GM19455 (cell line): ENCODE measurements around the gene KIAA1755.

Experiments
- ATAC-seq: cut with Tn5 transposase; IDR thresholded peaks from one replicate; pipeline ENCODE4 v1.9.1; 2021; ENCODE audit not compliant: unreplicated experiment

Gene KIAA1755

DNA sequence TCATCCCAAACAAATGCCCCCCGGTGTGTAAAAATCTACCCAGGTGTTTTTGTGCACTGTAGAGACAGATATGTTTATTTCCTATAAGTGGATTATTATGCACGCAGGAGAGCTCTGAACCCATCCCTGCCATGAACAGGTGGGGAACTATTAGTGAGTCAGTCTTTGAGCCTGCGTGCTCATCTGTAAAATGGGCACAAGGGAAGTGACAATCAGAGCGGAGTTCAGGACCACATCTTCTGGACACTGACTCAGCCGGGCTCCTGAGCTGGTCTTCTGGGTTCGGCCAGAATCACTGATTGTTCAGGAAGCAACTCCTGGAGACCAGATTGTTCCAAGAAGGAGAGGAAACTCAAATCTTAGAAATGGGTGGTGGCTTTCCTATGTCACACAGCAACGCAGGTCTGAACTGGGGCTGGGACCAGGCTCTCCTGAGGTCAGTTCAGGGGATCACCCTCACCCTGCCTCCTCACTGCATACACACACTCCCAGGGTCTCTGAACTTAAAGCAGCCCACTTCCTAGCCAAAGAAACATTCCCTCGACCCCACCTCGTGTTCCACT, 68.1 kb downstream of the KIAA1755 start:
- ATAC-seq: no peak

DNA sequence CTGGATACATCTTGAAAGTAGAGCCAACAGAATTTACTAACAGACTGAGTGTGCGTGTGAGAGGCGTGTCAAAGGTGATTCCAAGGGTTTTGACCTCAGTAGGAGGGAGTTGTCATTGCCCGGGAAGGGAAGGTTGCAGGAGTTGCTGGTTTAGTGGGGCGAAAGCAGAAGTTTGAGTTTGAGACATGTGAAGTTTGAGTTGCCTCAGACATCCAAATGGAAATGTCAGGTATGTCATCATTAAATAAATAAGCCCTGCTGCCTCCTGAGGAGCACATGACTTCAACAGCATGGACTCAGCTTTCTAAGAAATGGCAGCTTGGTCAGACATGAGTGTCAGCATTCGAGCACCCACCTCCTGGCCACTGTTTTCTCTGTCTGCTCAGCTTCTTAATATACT, 68.9 kb downstream of the KIAA1755 start:
- no peak for ATAC-seq

DNA sequence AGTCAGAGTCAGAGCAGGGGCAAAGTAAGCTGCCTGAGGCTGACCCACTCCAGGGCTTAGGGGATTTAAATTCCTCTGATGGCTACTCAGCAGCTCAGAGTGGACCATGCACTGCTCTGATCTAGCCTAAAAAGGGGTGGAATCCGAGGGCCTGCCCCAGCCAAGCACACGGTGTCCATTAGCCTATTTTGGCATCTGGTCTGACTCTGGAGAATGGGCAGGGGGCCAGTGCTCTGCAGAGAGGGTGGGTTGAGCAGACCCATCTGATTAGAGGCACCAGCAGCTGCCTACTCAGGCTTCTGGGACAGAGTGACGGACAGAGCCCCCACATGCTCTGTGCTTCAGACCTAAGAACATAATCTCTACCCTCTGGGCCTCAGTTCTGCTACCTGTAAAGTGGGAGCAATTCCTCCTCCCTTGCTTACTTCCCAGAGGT, 69.6 kb downstream of the KIAA1755 start:
- no peak for ATAC-seq

DNA sequence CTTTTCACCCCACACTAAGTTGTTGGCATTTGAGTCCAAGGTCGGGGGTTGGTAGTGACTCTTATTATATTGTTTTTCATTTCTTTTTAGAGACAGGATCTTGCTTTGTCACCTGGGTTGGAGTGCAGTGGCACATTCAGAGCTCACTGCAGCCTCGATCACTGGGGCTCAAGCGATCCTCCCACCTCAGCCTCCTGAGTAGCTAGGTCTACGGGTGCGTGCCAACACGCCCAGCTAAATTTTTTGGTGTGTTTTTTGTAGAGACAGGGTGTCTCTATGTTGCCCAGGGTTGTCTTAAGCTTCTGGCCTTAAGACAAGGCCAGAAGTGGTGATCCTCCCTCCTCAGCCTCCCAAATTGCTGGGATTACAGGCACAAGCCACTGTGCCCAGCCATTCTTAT, 70.4 kb downstream of the KIAA1755 start:
- no peak for ATAC-seq

DNA sequence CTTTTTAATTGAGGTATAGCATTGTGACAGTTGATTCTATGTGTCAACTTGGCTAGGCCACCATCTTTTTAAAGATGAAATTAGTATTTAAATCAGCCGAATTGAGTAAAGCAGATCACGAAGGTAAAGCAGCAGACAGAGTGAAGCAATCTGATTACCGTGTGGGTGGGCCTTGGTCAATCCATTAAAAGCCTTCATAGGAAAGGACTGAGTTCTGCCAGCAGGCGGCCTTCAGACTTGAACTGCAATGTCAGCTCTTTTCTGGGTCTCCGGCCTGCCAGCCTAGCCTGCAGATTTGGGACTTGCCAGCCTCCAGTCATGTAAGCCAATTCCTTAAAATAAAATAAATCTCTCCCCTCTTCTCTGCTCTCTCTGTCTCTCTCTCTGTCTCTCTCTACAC, 73.0 kb downstream of the KIAA1755 start:
- no peak for ATAC-seq

DNA sequence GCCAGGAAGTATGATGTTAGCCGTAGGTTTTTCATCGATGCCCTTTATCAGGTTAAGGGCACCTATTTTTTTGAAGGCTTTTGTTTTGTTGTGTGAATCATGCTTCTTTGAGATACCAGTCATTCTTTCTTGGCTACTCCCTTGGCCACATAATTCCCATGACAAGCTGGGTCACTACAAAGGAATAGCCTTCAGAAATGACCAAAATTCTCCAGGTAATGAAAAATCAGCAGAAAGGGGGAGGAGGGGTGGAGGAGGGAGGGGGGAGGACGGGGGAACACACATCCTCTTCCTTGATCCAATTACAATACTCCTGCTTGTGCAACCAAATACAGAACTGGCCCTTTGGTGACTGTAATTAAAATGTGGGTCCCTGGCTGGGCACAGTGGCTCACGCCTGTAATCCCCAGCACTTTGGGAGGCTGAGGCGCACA, 73.7 kb downstream of the KIAA1755 start:
- ATAC-seq: no peak

DNA sequence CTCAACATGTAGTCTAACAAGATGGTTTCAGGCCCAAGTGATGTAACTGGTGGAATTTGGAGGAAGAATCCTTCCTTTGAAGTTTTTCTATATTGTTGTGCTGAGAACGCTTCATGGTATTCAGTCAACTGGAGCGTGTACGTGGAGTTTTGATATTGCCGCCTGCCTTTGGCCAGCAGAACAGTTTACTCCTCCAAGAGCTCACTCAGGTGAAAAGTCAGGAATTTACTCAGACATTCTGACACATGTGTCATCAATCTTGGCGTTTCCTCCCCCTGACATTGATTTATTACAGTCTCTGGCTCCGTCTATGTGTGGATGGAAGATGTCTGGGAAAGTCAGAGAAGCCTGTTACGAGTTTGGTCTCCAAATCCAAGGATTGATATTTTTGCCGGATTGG, 76.4 kb downstream of the KIAA1755 start:
- ATAC-seq: no peak

DNA sequence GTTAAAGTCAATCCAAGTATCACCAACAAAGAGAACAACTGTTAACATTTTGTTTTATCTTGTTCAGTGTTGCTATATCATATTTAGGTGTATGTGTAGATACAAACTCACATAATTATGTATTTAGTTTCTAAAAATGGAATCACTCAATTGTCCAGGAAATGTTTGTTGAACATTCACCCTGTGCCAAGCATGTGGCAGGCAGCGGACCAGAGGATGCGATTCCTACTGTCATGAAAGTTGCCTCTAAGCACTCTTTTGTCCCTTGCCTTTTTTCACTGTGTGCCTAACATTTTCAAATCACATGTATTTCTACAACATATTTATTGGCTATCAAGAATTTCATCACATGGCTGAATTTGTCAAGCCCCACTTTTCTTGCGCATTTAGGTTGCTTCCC, 78.6 kb downstream of the KIAA1755 start:
- no peak for ATAC-seq

DNA sequence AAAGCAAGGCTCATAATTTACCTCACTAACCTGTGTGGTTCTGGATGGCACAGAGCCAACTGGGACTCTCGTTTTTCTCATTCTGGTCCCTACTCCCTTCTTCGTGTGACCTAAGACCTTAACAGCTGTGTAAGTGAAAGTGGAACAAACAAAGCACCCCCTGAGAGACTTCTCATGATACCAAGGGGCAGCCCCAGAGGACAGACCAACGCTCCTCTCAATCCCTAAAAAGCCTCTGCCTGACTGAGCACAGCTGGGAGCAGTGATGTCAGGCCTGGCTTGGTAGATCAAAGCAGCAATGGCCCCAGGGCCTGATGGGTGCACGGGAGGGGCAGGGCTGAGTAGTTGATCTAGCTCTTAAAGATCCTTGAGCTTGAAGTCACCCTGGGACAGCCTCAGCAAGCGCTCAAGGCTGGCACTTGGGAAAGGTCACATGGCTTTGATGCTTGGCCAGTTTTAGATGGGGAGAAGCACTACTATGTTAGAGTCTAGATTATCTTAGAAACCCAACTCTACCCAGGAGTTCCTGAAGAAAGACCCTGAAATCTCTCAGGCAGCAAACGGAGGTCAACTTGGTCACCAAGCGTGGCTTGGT, 79.2 kb downstream of the KIAA1755 start:
- no peak for ATAC-seq

DNA sequence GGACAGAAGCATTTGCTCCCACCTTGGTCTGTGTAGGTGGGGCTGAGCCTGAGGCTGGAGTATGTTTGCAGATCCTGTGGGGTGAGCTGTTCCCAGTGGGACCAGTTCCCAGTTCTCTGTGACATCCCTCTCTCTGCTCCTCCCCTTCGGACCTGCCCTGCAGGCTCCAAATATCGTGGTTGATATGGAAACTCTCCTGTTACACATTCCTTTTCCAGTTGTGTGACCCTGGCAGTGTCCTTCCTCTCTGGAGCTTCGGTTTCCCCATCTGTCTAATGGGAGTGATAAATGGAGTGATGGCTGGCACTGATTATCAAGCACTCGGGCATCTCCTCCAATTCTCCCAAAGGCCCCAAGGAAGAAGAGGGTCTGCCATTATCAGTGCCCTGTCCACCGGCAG, 79.8 kb downstream of the KIAA1755 start:
- no peak for ATAC-seq

DNA sequence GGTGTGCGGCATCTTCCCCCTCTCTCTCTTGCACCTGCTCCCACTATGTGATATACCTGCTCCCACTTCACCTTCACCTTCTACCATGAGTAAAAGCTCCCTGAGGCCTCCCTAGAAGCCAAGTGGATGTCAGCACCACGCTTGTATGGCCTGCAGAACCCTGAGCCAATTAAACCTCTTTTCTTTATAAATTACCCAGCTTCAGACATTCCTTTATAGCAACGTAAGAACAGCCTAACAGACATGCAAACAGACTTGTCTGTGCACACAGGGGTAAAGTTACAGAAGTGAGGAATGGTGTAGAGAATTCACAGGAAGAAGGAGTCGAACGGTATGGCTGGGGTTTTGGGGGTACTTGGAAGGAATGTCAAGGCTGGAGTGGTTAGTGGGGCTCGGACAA, 80.7 kb downstream of the KIAA1755 start:
- ATAC-seq: no peak

DNA sequence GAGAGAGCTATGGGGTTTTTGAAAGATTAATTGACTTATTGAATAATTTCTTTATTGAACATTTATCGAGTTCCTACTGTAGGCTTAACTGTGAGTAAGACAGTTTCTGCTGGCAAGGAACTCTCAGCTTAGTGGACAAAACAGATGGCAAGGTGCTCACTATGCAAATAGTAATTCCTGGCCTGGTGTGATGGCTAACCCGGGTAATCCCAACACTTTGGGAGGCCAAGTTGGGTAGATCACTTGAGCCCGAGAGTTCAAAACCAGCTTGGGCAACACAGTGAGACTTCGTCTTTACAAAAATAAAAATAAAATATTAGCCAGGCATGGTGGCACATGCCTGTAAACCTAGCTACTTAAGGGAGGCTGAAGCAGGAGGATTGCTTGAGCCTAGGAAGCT, 82.0 kb downstream of the KIAA1755 start:
- no peak for ATAC-seq

DNA sequence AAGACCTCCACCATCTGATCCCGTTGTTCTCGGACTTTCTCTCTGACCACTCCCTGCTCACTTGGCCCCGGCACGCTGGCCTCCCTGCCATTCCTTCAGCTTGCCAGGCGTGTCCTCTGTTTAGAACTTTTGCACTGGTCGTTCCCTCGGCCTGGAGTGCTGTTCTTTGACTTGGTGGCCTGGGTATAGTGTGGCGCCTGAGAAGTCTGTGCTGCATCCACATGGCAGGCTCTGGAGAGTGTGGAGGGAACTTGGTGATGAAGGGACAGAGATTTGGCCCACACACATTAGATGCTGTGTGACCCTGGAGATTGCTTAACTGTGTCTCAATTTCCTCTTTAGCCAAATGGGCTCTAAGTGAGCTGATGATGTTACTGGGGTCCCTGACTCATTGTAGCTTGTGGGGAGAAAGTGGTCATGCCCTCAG, 82.5 kb downstream of the KIAA1755 start:
- ATAC-seq: no peak

DNA sequence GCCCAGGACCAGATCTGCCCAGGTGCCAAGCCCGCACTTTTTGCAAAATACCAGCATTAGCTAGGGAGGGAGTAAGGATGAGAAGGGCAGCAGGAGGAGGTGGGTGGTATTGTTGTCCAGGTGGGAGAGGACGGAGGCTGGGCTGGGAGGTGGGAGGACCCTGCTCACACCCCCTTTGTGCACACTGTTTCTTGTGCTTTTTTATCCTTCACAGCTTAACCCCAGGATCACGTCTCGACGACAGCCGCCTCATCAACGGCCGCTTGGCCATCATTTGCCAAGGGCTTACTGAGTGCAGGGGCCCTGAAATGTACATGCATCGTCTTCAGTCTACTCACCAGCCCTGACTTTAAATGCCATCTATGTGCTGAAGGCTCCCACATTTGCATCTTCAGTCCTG, 83.3 kb downstream of the KIAA1755 start:
- ATAC-seq: no peak

DNA sequence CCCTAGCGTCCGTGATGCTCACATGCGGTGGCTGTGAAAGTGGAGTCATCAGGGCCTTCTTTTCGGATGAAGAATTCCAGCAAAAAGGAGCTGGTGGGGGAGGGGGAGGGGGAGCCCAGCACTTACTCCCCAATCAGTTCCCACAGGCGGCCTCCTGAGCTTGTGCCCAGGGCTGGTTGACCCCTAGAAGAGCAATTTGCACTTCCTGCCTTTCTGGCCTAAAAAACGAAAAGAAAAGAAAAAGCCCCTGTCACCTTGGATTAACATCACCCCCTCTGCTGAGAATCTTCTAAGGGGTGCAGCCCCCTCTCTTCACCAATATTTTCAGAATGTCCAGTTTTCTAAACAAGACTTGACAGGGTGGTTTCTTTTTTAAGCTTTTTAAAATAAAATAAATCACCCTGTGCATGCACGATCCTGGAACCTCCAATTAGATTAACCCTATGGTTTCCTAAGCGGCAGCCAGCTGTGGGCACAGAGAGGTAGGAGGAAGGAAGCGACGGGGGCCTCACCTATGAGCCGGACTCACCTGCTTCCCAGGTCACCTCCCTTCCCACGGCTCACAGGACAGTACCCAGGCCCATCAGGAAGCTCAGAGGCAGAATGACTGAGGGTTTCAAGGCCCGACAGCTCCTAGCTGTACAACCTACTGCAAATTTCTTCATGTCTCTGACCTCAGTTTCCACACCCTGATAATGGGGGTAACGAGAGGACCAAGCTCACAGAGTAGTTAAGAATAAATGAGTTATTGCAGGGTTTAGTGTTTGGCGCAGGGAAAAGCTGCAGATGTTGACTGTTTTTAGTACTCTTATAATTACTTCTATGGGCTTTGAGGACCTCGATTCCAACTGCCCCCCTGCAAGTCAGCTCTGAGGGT, 85.0 kb downstream of the KIAA1755 start:
- no peak for ATAC-seq

DNA sequence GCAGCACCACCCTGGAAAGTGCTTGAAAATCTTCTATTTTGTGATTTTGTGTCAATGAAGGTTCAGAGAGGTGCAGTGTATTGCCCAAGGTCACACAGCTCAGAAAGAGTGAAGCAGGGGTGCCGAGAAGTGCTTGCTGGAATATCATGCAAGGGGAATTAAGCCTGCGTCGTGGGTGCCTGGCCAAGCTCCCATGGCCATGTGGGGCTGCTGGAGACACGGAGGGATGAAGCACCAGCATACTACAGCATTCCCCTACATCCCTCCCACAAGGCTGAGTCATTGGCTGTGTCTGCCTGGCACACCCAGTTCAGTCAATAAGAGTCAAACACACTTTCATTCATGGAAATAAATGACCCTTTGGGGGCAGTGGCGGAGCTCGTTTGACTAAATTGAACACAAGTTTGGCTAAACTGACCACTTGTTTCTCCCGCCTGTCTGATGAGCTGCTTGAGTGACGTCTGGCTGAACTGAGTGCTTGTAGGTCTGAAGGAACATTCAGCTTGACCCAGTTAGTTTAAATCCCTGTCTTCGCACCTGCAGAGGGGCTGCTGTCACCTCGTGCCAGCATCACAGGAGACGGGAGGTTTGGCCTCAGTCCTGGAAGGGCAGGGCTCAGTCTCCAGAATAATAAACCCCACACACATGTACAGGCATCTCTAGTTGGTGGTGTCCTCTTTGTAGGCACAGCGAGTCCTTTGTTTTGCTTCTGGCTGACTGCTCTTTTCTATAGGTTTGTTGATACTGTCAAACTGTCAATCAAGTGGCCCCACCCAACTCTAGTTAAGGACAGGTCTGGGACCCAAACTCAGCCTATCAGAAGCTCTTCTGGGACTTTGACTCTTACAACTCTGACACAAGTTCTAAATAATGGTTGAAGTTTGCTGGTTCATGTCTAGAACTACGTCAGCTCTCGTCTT, 87.0 kb downstream of the KIAA1755 start:
- ATAC-seq: no peak

DNA sequence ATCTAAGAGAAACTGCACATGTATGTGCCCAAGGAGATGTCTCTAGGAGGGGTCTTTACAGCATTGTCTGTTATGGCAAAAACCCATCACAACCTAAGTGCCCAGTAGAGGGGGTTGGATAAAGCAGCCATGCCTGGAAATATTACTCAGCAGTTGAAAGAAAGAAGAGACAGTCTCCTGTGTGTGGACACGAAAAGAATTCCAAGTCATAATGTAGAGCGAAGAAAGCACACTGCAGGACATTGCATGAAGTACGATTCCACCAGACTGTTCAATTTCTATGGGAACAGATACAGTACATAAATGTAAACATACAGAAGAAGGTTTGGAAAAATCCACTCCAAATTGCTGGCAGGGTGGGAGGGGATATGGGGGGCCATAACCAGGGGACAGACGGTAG, 88.1 kb downstream of the KIAA1755 start:
- ATAC-seq: no peak

DNA sequence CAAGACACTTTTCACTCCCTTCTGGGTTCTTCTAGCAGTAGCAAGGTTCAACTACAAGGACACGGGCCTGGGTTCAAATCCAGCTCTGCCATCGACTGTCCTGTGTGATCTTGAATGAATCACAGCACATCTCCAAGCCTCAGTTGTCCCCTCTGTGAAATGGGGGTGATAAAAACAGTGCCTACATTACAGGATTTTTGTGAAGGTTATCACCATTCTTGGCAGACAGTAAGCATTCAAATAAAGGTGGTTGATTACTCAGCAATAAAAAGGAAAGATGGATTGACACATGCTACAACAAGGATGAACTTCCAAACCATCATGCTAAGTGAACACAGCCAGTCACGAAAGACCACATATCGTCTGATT, 88.9 kb downstream of the KIAA1755 start:
- ATAC-seq: no peak

DNA sequence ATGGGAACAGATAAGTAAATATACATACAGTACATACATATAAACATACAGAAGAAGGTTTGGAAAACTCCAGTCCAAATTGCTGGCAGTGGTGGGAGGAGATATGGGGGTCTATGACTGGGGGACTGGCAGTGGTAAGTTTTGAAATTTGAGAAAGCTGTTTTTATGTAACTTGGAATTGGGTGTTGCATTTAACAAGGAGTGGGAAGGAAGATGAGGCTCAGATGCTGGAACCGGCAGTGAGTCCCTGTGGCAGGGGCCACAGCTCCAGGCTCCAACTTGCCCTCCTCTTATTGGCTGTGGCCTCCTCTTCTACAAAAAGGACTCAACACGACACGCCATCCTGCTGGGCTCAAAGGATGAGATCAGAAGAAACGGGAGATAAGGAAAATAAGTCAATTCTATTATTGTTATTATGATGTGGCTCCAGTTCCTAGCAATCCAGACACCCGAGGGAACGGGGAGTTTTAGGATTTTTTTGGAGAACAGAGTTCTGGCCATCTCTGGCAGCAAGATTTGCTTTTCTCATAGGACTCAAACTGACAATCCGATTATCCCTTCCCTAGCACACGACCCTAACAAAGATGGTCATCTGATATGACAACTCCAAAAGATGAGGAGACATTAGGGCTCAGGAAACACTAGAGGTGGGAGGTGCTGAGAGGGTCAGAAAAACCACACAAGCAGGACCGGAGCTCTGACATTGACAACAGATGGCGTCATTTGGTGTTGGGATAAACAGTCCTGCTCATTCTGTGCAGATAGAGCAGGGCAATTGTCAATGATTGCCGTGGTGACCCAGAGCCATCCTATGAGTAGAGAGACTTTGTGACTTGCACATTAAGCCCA, 89.5 kb downstream of the KIAA1755 start:
- no peak for ATAC-seq

DNA sequence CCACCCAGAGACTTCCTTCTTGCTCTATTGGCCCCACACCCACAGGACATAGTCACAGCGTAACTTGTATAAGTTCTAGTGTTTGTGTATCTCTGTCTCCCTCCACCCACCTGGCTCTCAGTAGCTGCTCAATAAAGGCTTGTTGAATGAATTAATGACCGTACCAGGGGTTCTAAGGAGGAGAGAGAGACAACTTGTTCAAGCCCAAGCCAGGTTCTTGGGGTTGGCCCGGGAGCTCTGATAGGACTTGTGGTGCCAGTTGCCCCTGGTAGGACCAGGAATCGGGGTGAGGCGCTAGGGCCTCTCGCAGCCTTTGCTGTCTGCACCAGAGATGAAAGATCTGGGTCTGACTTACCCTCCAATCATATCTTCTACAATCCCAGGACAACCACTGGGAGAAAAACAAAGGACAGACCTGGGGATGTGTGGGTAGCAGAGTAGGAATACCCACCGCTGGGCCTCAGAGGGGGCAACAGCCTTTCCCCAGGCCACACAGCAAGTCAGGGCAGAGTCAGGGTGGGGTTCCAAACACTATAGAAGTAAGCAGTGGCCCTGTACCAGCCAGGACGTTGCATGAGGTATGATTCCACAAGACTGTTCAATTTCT, 90.2 kb downstream of the KIAA1755 start:
- no peak for ATAC-seq
